H9 (cell line): Measurements from ENCODE around the gene ST6GALNAC1. TPM values are rescaled to one million over a fixed set of nuclear protein-coding genes. Genes with fewer than 3 reads are reported as not detected.

Source experiments
- DNase-seq: peaks from one replicate; pipeline ENCODE4 v3.0.0-alpha.2; 2017
- H2AFZ ChIP-seq: one replicate; pipeline ENCODE4 v1.6.1; 2013; ENCODE audit warnings: mild to moderate bottlenecking, low read length, control low read depth, moderate library complexity
- H2AK5ac ChIP-seq: 2 replicates; pipeline ENCODE4 v1.6.1; 2013; ENCODE audit warnings: low read length, control low read depth, mixed read lengths; ENCODE audit not compliant: insufficient read length
- H2BK120ac ChIP-seq: one replicate; pipeline ENCODE4 v1.6.1; 2013; ENCODE audit warnings: low read depth, mild to moderate bottlenecking, low read length, control low read depth, inconsistent platforms; ENCODE audit not compliant: poor library complexity, severe bottlenecking
- H2BK12ac ChIP-seq: 2 replicates; pipeline ENCODE4 v1.6.1; 2013; ENCODE audit warnings: low read length, control low read depth, mixed read lengths, low read depth; ENCODE audit not compliant: insufficient read length
- H2BK15ac ChIP-seq: 2 replicates; pipeline ENCODE4 v1.6.1; 2013; ENCODE audit warnings: low read depth, low read length, control low read depth
- H2BK20ac ChIP-seq: one replicate; pipeline ENCODE4 v1.6.1; 2013; ENCODE audit warnings: low read depth, mild to moderate bottlenecking, low read length, control low read depth, inconsistent platforms; ENCODE audit not compliant: poor library complexity, severe bottlenecking
- H2BK5ac ChIP-seq: 2 replicates; pipeline ENCODE4 v1.6.1; 2013; ENCODE audit warnings: low read length, control low read depth, mixed read lengths; ENCODE audit not compliant: insufficient read length
- H3K14ac ChIP-seq: 2 replicates; pipeline ENCODE4 v1.6.1; 2013; ENCODE audit warnings: low read length, control low read depth; ENCODE audit not compliant: insufficient read depth
- H3K18ac ChIP-seq: 2 replicates; pipeline ENCODE4 v1.6.1; 2013; ENCODE audit warnings: low read depth, mild to moderate bottlenecking, mixed read lengths, low read length, control low read depth; ENCODE audit not compliant: insufficient read length
- H3K23ac ChIP-seq: 2 replicates; pipeline ENCODE4 v1.6.1; 2013; ENCODE audit warnings: low read length, control low read depth, mixed read lengths, low read depth; ENCODE audit not compliant: insufficient read length
- H3K23me2 ChIP-seq: 2 replicates; pipeline ENCODE4 v1.6.1; 2013; ENCODE audit warnings: low read depth, mild to moderate bottlenecking, mixed read lengths, low read length, control low read depth; ENCODE audit not compliant: insufficient read length, poor library complexity, severe bottlenecking
- H3K27ac ChIP-seq: 2 replicates; pipeline ENCODE4 v1.5.1; 2013; ENCODE audit warnings: low read length, control low read depth, mixed read lengths, low read depth; ENCODE audit not compliant: insufficient read length
- H3K27me3 ChIP-seq: 2 replicates; pipeline ENCODE4 v1.6.1; 2013; ENCODE audit warnings: low read length, control low read depth, inconsistent platforms; ENCODE audit not compliant: insufficient read depth
- H3K4ac ChIP-seq: 2 replicates; pipeline ENCODE4 v1.6.1; 2013; ENCODE audit warnings: low read depth, mild to moderate bottlenecking, control low read depth, inconsistent platforms, low read length, moderate library complexity
- H3K4me1 ChIP-seq: 2 replicates; pipeline ENCODE4 v1.6.1; 2013; ENCODE audit warnings: low read length, control low read depth, inconsistent platforms; ENCODE audit not compliant: insufficient read depth
- H3K4me2 ChIP-seq: 2 replicates; pipeline ENCODE4 v1.6.1; 2013; ENCODE audit warnings: low read length, control low read depth, mixed read lengths; ENCODE audit not compliant: insufficient read length, insufficient read depth
- H3K56ac ChIP-seq: 2 replicates; pipeline ENCODE4 v1.6.1; 2013; ENCODE audit warnings: low read depth, mild to moderate bottlenecking, mixed read lengths, low read length, control low read depth; ENCODE audit not compliant: insufficient read length
- H3K79me1 ChIP-seq: 2 replicates; pipeline ENCODE4 v1.6.1; 2013; ENCODE audit warnings: low read depth, mild to moderate bottlenecking, moderate library complexity, low read length, control low read depth, inconsistent platforms; ENCODE audit not compliant: insufficient read depth, poor library complexity, severe bottlenecking
- H3K79me2 ChIP-seq: 2 replicates; pipeline ENCODE4 v1.6.1; 2013; ENCODE audit warnings: low read length, control low read depth, inconsistent platforms; ENCODE audit not compliant: insufficient read depth
- H3K9ac ChIP-seq: 2 replicates; pipeline ENCODE4 v1.6.1; 2013; ENCODE audit warnings: low read length, control low read depth, mixed read lengths; ENCODE audit not compliant: insufficient read length; ENCODE audit errors: extremely low read depth
- H3K9me3 ChIP-seq: one replicate; pipeline ENCODE4 v1.6.1; 2013; ENCODE audit warnings: low read depth, low read length, inconsistent platforms; ENCODE audit not compliant: control insufficient read depth
- H3T11ph ChIP-seq: one replicate; pipeline ENCODE4 v1.6.1; 2013; ENCODE audit warnings: mild to moderate bottlenecking, low read length, control low read depth, inconsistent platforms
- H4K20me1 ChIP-seq: one replicate; pipeline ENCODE4 v1.6.1; 2013; ENCODE audit not compliant: control insufficient read depth, insufficient read length, insufficient read depth
- H4K5ac ChIP-seq: 2 replicates; pipeline ENCODE4 v1.6.1; 2013; ENCODE audit warnings: low read depth, mild to moderate bottlenecking, mixed read lengths, low read length, control low read depth; ENCODE audit not compliant: insufficient read length
- H4K8ac ChIP-seq: replicated peaks from 2 replicates; pipeline ENCODE4 v1.6.1; 2013; ENCODE audit warnings: low read length, control low read depth, mixed read lengths, low read depth; ENCODE audit not compliant: insufficient read length
- H4K91ac ChIP-seq: 2 replicates; pipeline ENCODE4 v1.6.1; 2013; ENCODE audit warnings: low read depth, mild to moderate bottlenecking, moderate library complexity, mixed read lengths, low read length, control low read depth; ENCODE audit not compliant: insufficient read length
- H3K27ac Mint-ChIP-seq, 3 experiments: 2 replicates in 2 of 3; 3 replicates in 1 of 3; pipeline ENCODE4 v1.8.0; 2020 to 2021; ENCODE audit warnings: mixed read lengths in 3 of 3, mild to moderate bottlenecking in 1 of 3, moderate library complexity in 1 of 3
- H3K27me3 Mint-ChIP-seq: 2 replicates; pipeline ENCODE4 v1.8.0; 2021; ENCODE audit warnings: low read depth, mild to moderate bottlenecking, moderate library complexity, mixed read lengths
- H3K36me3 Mint-ChIP-seq, 3 experiments: 2 replicates in 2 of 3; 3 replicates in 1 of 3; pipeline ENCODE4 v1.8.0; 2020 to 2021; ENCODE audit warnings: low read depth in 3 of 3, mixed read lengths in 3 of 3; ENCODE audit not compliant: insufficient read depth in 1 of 3
- H3K4me1 Mint-ChIP-seq, 2 experiments: 2 replicates each; pipeline ENCODE4 v1.8.0; 2020; ENCODE audit warnings: mixed read lengths in 2 of 2
- H3K4me3 Mint-ChIP-seq, 2 experiments: 2 replicates in 1 of 2; 3 replicates in 1 of 2; pipeline ENCODE4 v1.8.0; 2020 to 2021; ENCODE audit warnings: mild to moderate bottlenecking in 2 of 2, mixed read lengths in 2 of 2, moderate library complexity in 1 of 2
- H3K9me3 Mint-ChIP-seq, 2 experiments: 2 replicates in 1 of 2; 3 replicates in 1 of 2; pipeline ENCODE4 v1.8.0; 2020; ENCODE audit warnings: mild to moderate bottlenecking in 2 of 2, mixed read lengths in 2 of 2, moderate library complexity in 1 of 2
- CTCF ChIP-seq: fragments of 200-600 bp; sonication (generic); conservative IDR thresholded peaks from 3 replicates; pipeline ENCODE4 v1.8.0; 2021; ENCODE audit warnings: antibody characterized with exemption, mild to moderate bottlenecking
- WGBS: extraction: QIAGEN DNeasy Blood & Tissue Kit; methylation state at CpG from one replicate; pipeline ENCODE4 v1.1.7; 2013; ENCODE audit warnings: missing lambda C conversion rate, low lambda C conversion rate, mixed read lengths; ENCODE audit not compliant: insufficient read length; ENCODE audit errors: extremely low coverage; 5-methylcytosine and 5-hydroxymethylcytosine counted together
- total RNA-seq: library from RNA; stranded (reverse); gene quantifications from 2 replicates; pipeline ENCODE4 v1.2.1, GENCODE V29; 2021

ST6GALNAC1 gene
- total RNA-seq, 1 experiment from 2014 or later, result not detected

- Histone ChIP-seq H3K56ac (no peak overlapping the region), H3K79me2 (no peaks in the 10 kb centered on the region), H2AK5ac (no peak overlapping the region), H3K23me2 (no peaks in the 10 kb centered on the region), H3K79me1 (no peaks in the 10 kb centered on the region), H4K20me1 (no peaks in the 10 kb centered on the region), H4K5ac (no peak overlapping the region), H2BK12ac (no peak overlapping the region), H3K4me2 (no peak overlapping the region), H3K9ac (no peak overlapping the region), H2AFZ (no peak overlapping the region), H2BK5ac (no peak overlapping the region), H4K91ac (no peak overlapping the region), H3K14ac (no peak overlapping the region), H2BK20ac (no peak overlapping the region), H3K23ac (no peak overlapping the region), H3K9me3 (no peaks in the 10 kb centered on the region), H2BK120ac (no peak overlapping the region), H4K8ac (no peak overlapping the region), H3K27me3 (no peaks in the 10 kb centered on the region), H3T11ph (no peak overlapping the region), H3K4ac (no peak overlapping the region), H3K18ac (no peak overlapping the region), H2BK15ac (no peak overlapping the region), H3K4me1 (peaks cover 2% of the 10 kb centered on the region; the same call in 1 of the 2 replicates), H3K27ac (no peak overlapping the region)
- Mint-ChIP-seq H3K9me3 (no peaks in the 10 kb centered on the region), H3K27ac (no peak overlapping the region), H3K4me3 (no peak overlapping the region; a peak in 1 of 5 replicates), H3K36me3 (no peaks in the 10 kb centered on the region), H3K27me3 (peaks cover 16% of the 10 kb centered on the region), H3K4me1 (peaks cover 26 to 29% of the 10 kb centered on the region in 2 experiments)
- WGBS, result no CpG with 5 or more reads among the region's 13 CpGs
- TF ChIP-seq CTCF, result no peak
- no peak for DNase-seq
Measured at GRCh38 chr17:76627510-76627909, 16.0 kb downstream of the ST6GALNAC1 start.
